TTC549 (cell line): Measurements from ENCODE around the gene ADGRD1.

ENCODE experiments used
- FAIRE-seq: peaks from 2 replicates; lab custom pipeline; 2012; peaks lifted over from hg19 to GRCh38; lab: Jason Lieb, UNC

ADGRD1 gene

GRCh38 chr12:130966443-130967030, 12.8 kb downstream of the ADGRD1 start:
- FAIRE-seq: no peak

GRCh38 chr12:130967636-130968035, 13.9 kb downstream of the ADGRD1 start:
- FAIRE-seq: no peak

GRCh38 chr12:130968611-130969010, 14.9 kb downstream of the ADGRD1 start:
- FAIRE-seq: no peak

- no peak for FAIRE-seq
These were observed 15.5 kb downstream of the ADGRD1 start for GRCh38 chr12:130969223-130969622.

- FAIRE-seq: no peak
These were observed 16.6 kb downstream of the ADGRD1 start for GRCh38 chr12:130970165-130970907.

DNA sequence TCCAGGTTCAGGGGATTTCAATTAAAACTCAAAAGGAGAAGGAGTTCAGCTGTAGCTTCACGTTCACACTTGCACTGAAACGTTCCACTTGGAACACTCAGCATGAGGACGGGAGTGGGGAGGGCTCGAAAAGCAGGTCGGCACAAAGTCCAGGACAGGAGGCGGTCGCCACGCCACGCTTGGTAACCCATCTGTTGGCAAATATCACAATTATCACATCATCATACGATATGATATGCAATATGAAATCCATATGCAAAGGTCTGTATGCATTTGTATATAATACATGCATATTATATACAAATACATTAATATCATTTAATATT, 17.2 kb downstream of the ADGRD1 start:
- FAIRE-seq: no peak

DNA sequence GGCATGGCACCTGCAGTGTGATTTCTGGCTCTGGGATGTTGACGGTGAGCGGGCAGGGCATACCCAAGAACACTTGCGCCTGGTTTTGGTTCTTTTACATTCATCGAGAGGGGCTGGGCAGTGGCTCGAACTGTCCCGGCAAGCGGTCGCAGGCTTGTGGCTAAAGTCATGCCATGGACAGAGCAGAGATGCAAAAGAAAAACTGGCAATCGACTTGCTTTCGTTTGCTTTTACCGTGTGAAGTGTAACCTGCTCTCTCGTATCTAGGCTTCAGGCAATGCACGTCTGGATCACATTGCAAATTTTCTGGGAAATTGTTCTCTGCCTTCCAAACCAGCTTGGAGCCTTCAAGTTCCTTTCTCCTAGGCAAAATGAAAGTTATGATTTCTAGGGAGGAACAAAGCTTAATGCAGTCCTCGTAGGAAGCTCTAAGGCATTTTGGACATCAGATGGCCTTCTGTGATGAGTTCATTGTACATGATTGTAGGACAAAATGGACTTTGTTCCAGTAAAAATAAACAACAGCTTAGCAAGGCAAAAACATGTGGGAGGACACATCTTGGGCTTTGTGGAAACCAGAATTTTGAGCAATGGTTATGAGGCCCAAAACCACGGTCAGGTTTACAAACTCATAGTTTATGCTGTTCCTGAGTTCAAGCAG, 18.3 kb downstream of the ADGRD1 start:
- FAIRE-seq: no peak

DNA sequence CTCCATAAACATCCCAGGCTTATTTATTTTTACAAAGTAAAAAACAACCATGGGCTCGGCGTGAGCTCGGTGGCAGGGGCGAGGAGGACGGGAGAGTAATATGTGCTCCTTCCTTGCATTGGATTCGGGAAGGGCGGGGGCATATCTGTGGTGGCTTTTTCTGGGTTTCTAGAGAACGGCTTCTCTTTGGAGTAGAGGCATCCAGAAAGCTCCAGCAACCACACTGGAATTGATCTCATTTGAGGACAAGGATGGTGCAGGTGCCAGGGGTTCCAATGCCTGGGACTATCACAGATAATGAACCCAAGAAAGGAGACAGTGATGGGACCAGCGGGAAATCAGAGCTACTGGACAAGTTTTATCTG, 18.9 kb downstream of the ADGRD1 start:
- FAIRE-seq: no peak

- no peak for FAIRE-seq
These were observed 19.4 kb downstream of the ADGRD1 start for GRCh38 chr12:130973109-130973508.

- no peak for FAIRE-seq
These were observed 20.2 kb downstream of the ADGRD1 start for GRCh38 chr12:130973906-130974305.

DNA sequence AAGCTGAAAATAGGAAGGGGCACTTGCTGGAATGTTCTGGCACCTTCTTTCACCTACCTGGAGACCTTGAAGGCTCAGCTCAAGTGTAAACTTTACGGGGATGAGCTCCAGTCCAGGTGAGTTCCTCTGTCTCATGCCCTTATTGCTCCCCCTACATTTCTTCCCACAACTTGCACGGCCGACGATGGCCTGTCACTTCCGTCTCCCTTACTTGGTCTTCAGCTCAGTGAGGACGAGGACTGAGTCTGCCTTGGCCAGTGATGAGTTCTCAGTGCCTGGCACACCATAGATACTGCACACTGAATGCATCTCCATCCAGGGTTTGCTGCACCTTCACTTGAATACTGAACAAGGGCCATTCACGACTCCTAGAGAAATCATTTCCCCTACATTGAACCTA, 21.4 kb downstream of the ADGRD1 start:
- no peak for FAIRE-seq

- no peak for FAIRE-seq
These were observed 22.5 kb downstream of the ADGRD1 start for GRCh38 chr12:130976171-130976720.

DNA sequence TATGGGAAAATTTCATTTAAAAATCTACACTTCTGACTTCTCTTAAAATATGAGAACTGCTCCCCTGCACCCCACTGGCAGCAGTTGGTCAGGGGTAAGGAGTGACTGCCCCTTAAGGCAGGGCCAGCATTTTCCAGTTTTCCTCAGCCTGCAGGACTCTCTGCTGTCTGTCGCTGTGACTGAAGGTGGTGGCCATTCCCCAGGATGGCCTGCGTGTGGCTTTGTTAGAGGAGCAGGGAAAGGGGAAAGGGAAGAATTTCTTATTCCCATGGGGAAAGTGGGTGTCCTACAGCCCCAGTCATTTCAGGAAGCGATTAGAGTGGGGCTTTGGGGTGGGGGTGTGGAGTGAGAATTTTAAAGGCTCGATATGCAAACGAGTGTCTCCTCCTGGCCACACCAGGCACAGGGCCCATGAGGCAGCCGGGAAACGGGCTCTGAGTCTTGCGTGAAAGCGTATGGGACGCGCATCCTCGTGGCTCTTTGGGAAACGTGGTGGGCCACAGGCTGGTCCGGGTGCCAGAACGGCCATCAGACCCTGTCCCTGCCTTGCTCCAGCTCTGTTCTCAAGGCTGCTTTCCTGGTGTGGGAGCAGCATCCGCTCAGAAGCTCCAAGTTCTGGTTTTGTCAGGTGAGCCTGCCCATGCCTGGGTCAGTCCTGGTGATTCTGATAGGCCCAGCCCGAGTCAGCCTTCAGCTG, 23.5 kb downstream of the ADGRD1 start:
- FAIRE-seq: no peak

GRCh38 chr12:130977743-130978095, 24.0 kb downstream of the ADGRD1 start:
- no peak for FAIRE-seq

GRCh38 chr12:130978785-130979184, 25.1 kb downstream of the ADGRD1 start:
- no peak for FAIRE-seq

DNA sequence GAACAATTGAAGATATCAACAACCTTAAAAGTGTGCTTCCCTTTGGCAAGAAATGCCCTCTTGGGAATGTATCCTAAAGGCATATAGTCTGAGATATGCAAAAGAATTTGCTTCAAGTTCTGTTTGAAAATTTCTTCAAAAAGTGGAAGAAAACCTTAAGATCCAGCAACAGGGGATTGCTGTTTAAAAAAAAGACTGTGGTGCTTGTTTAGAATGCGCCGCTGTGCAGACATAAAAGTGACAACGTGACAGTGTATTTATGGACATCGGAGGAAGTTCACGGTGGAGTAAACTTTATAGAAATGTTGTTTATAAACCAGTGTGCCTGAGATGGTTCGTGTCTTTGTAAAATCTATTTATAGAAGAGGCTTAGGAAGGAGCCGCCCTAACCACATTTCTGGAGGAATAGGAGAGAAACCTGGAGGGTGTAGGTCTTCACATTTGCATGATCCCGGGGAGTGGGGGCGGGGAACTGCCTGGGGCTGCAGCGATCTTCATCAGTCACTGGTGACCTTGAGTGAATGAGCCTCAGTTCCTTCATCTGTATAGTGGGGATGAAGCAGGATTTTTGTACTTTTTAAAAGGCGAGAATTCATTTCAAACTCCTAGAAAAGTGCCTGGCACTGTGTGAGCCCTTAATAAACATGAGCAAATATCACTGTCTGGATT, 27.5 kb downstream of the ADGRD1 start:
- no peak for FAIRE-seq

GRCh38 chr12:130981911-130982310, 28.2 kb downstream of the ADGRD1 start:
- no peak for FAIRE-seq

DNA sequence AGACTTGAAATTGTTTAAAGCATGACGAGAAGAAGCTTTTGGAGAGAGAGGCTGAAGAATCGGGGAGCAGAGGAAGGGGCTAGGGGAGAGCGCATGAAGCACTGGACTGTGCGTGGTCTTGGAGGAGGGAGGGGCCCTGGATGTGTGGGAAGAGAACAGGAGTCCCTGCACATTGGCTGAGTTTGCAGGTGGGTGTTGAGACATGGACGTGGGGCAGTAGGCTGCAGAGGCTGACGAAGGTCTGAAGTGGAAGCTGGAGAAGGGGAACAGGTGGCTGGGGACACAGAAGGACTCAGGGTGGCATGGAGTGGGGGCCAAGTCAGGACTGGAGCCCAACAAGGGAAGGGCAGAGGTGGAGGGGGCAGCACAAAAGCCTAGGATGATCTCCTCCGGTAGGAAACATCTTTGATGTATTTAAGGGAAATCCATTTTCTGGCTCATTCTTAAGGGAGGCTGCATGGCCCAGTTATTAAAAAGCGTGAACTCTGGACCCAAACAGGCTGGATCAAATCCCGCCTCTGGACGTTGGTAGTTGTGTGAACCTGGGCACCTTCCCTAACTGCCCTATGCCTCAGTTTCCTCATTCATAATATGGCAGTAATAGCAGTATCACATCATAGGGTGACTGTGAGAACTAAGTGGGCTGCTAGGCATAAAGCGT, 29.0 kb downstream of the ADGRD1 start:
- no peak for FAIRE-seq

GRCh38 chr12:130983328-130984017, 29.8 kb downstream of the ADGRD1 start:
- no peak for FAIRE-seq

- FAIRE-seq: no peak
These were observed 30.7 kb downstream of the ADGRD1 start for GRCh38 chr12:130984183-130985058.
